Stomach (tissue), 19 donors: ENCODE measurements around the gene KANSL2. TPM values are rescaled to one million over a fixed set of nuclear protein-coding genes. Genes with fewer than 3 reads are reported as not detected.
"Not testable (repeated sequence)": the region's sequence is repeated elsewhere in the genome, so short reads cannot be mapped to it uniquely, and the experiment has no call there.

Experiments used
- DNase-seq, 2 donors: peaks; one replicate each; pipeline versions ENCODE4 v3.0.0 to v3.0.0-alpha.2; 2013 to 2019
- H3K27ac ChIP-seq, 5 donors: fragments of 200-600 bp in 4 of 5; sonication (generic) in 4 of 5; one replicate each; pipeline ENCODE4 v1.5.1; 2013 to 2019; ENCODE audit warnings: mild to moderate bottlenecking in 1 of 5, moderate library complexity in 1 of 5
- H3K27me3 ChIP-seq, 3 donors: fragments of 200-600 bp; sonication (generic); one replicate each; pipeline ENCODE4 v1.5.1; 2017 to 2019; ENCODE audit warnings: mixed run types in 1 of 3
- H3K36me3 ChIP-seq, 4 donors: fragments of 200-600 bp; sonication (generic); 1 replicate in 3 of 4; 2 replicates in 1 of 4; pipeline ENCODE4 v1.5.1; 2016 to 2019
- H3K4me1 ChIP-seq, 4 donors: fragments of 200-600 bp; sonication (generic); one replicate each; pipeline ENCODE4 v1.5.1; 2016 to 2019
- H3K4me3 ChIP-seq, 4 donors: fragments of 200-600 bp; sonication (generic) in 3 of 4; one replicate each; pipeline ENCODE4 v1.5.1; 2016 to 2019; ENCODE audit warnings: mild to moderate bottlenecking in 1 of 4
- H3K9me3 ChIP-seq, 4 donors: fragments of 200-600 bp; sonication (generic); one replicate each; pipeline ENCODE4 v1.5.1; 2016 to 2019
- EP300 ChIP-seq: sonication (generic); formaldehyde crosslinking; IDR thresholded peaks from one replicate; pipeline ENCODE4 v1.6.1; 2017; ENCODE audit warnings: antibody characterized with exemption
- POLR2A ChIP-seq, 4 donors: fragments of 450-650 bp; IDR thresholded peaks; one replicate each; pipeline ENCODE4 v1.6.1; 2016; ENCODE audit warnings: antibody characterized with exemption in 4 of 4, control low read depth in 2 of 4, mild to moderate bottlenecking in 1 of 4, moderate library complexity in 1 of 4
- POLR2AphosphoS5 ChIP-seq, 3 donors: sonication (generic); formaldehyde crosslinking; IDR thresholded peaks; one replicate each; pipeline ENCODE4 v1.6.1; 2016; ENCODE audit warnings: antibody characterized with exemption in 3 of 3
- WGBS, 5 donors: extraction: QIAGEN DNeasy Blood & Tissue Kit in 3 of 5; methylation state at CpG; one replicate each; pipeline versions ENCODE4 v1.1.5 to v1.1.7; 2013 to 2018; 5-methylcytosine and 5-hydroxymethylcytosine counted together
- intact Hi-C: fragments of 100-400 bp; cut with DNase I; formaldehyde crosslinking; loops from one replicate; pipeline ENCODE4 v1.15.1; 2023; ENCODE audit warnings: low total_unique reads
- long read RNA-seq, 10 donors: transcript quantifications; one replicate each; lab custom pipeline, GENCODE V29; 2026
- polyA plus RNA-seq, 3 donors: library from polyadenylated mRNA; stranded (reverse); fragments of 200-250 nt; gene quantifications; one replicate each; pipeline ENCODE4 v1.2.3, GENCODE V29; 2013
- total RNA-seq, 5 donors: library from RNA; depleted of rRNA; stranded (reverse); fragments of >200 nt; gene quantifications; one replicate each; pipeline versions ENCODE4 v1.1.0 to v1.2.3, GENCODE V29; 2014 to 2016
- TF ChIP-seq, protein P1 (sequence below), 7 experiments: fragments of 450-650 bp in 4 of 7; fragments of 200-600 bp in 3 of 7; sonication (generic) in 3 of 7; IDR thresholded peaks; one replicate each; pipeline ENCODE4 v1.5.1; 2016 to 2019; ENCODE audit warnings: antibody characterized with exemption in 7 of 7, control low read depth in 2 of 7, mild to moderate bottlenecking in 1 of 7
- donor health status: healthy with polysubstance abuse.
- donor health status: Bipolar disorder and iron deficiency.
- donor health status: healthy.

The KANSL2 gene, protein sequence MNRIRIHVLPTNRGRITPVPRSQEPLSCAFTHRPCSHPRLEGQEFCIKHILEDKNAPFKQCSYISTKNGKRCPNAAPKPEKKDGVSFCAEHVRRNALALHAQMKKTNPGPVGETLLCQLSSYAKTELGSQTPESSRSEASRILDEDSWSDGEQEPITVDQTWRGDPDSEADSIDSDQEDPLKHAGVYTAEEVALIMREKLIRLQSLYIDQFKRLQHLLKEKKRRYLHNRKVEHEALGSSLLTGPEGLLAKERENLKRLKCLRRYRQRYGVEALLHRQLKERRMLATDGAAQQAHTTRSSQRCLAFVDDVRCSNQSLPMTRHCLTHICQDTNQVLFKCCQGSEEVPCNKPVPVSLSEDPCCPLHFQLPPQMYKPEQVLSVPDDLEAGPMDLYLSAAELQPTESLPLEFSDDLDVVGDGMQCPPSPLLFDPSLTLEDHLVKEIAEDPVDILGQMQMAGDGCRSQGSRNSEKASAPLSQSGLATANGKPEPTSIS
- total RNA-seq (10 to 100 TPM; 23.2 to 66.0 (median 54.5) TPM), polyA plus RNA-seq (10 to 100 TPM; 16.2 to 25.4 (median 23.6) TPM)
- long read RNA-seq, donor 1, partial matches to known transcripts = 0 of 3 reads
- long read RNA-seq, donor 1, other reads (novel, unspliced or antisense) = 0 of 3 reads
- long read RNA-seq, donor 2, partial matches to known transcripts = 0 of 5 reads
- long read RNA-seq, donor 2, other reads (novel, unspliced or antisense) = 0 of 5 reads
- long read RNA-seq, donor 3, partial matches to known transcripts = 0 of 3 reads
- long read RNA-seq, donor 3, other reads (novel, unspliced or antisense) = 0 of 3 reads
- long read RNA-seq, donor 4 = 0 reads
- long read RNA-seq, donor 5, partial matches to known transcripts = 0 of 5 reads
- long read RNA-seq, donor 5, other reads (novel, unspliced or antisense) = 0 of 5 reads
- long read RNA-seq, donor 6, partial matches to known transcripts = 5 of 9 reads
- long read RNA-seq, donor 6, other reads (novel, unspliced or antisense) = 0 of 9 reads
- long read RNA-seq, donor 7, partial matches to known transcripts = 0 of 1 reads
- long read RNA-seq, donor 7, other reads (novel, unspliced or antisense) = 0 of 1 reads
- long read RNA-seq, donor 8, partial matches to known transcripts = 0 of 6 reads
- long read RNA-seq, donor 8, other reads (novel, unspliced or antisense) = 0 of 6 reads
- long read RNA-seq, donor 9, partial matches to known transcripts = 0 of 2 reads
- long read RNA-seq, donor 9, other reads (novel, unspliced or antisense) = 0 of 2 reads
- long read RNA-seq, donor 10, partial matches to known transcripts = 0 of 4 reads
- long read RNA-seq, donor 10, other reads (novel, unspliced or antisense) = 0 of 4 reads

DNA sequence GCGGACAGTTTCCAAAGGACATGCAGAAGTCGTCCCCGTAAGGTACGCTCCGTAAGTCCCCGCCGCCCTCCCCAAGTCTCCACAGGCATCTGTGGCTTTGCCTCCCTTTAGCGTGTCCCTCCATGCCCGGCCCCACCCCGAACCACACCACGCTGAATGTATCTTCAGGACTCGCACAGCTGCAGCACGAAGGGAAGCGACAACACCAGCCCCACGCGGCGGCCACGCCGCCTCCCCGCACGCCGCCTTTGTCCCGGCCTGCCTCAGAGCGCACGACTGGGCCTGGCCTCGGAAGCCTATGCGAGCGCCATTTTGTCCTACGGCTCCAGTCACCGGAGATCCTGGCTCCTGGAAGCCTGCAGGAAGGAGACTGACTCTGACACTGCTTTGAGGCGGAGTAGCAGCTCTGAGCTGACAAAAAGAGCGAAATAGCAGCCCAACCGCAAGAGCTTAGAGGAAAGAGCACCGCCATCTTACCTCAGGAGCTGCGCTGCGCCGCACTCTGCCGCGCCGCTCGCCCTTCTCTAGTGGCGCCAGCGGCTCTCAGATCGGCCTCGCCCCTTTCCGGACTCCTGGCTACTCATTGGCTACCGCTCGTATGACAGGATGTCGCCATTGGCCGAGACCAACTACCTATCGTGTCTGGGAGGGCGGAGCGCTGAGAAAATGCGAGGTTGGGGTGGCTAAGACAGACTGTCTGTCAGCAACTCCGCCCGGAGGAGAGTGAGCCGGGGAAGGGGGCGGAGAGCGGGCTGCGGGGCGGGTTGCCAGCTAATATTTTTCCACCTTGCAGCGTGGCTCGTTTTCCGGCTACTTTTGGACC lies at the start of gene KANSL2:
Gene KANSL2, minus strand, starts transcription at position 529 of the 823 bp plus-strand sequence. CDS start 606 bp downstream, outside the sequence.
- H3K36me3 ChIP-seq = peaks cover 5 to 36% (median 33%) of the 10 kb centered on the region in 4 donors
- TF ChIP-seq POLR2A (IDR thresholded peaks at IDR 0.05) = peak in 2 of 4 donors; percentile 97
- no peak for TF ChIP-seq EP300
- TF ChIP-seq, protein P1, sequence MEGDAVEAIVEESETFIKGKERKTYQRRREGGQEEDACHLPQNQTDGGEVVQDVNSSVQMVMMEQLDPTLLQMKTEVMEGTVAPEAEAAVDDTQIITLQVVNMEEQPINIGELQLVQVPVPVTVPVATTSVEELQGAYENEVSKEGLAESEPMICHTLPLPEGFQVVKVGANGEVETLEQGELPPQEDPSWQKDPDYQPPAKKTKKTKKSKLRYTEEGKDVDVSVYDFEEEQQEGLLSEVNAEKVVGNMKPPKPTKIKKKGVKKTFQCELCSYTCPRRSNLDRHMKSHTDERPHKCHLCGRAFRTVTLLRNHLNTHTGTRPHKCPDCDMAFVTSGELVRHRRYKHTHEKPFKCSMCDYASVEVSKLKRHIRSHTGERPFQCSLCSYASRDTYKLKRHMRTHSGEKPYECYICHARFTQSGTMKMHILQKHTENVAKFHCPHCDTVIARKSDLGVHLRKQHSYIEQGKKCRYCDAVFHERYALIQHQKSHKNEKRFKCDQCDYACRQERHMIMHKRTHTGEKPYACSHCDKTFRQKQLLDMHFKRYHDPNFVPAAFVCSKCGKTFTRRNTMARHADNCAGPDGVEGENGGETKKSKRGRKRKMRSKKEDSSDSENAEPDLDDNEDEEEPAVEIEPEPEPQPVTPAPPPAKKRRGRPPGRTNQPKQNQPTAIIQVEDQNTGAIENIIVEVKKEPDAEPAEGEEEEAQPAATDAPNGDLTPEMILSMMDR (IDR thresholded peaks at IDR 0.05) = no peak
- peak; percentile 97 to 100 (median 99) for TF ChIP-seq POLR2AphosphoS5 (IDR thresholded peaks at IDR 0.05)
- no peaks in the 10 kb centered on the region for H3K27me3 ChIP-seq
- H3K4me1 ChIP-seq = peaks cover 34 to 52% (median 45%) of the 10 kb centered on the region in 4 donors
- 0 to 2% (median 1%) methylated on average over 24 to 64 of the region's 64 CpGs for WGBS, 5 donors
- intact Hi-C loops = no loop called here
- peak; percentile 99 for DNase-seq
- no peaks in the 10 kb centered on the region for H3K9me3 ChIP-seq
- peak within 1 kb of the TSS; percentile 71 to 99 (median 93) for H3K4me3 ChIP-seq
- peak within 1 kb of the TSS; percentile 89 to 94 (median 94) for H3K27ac ChIP-seq

DNA sequence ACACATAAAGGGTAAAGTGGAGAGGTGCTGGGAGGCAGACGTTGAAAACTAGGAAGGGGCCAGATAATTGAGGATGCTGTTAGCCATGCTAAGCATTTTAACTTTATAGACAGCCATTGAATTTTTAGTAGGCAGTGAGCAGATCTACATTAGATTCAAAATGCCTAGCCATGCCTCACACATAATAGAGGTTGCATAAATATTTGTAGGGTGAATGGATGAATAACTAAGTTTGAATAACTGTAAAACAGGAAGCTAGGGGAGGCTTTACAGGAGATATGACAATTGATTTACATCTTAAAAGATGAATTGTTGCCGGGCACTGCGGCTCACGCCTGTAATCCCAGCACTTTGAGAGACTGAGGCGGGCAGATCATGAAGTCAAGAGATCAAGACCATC lies 46.8 kb upstream of the KANSL2 start:
- Histone ChIP-seq H3K36me3 (no peaks in the 10 kb centered on the region), H3K4me1 (no peaks in the 10 kb centered on the region), H3K9me3 (no peaks in the 10 kb centered on the region), H3K27ac (no peak overlapping the region), H3K4me3 (no peak overlapping the region), H3K27me3 (no peaks in the 10 kb centered on the region)
- intact Hi-C loops = no loop called here
- DNase-seq = no peak
- WGBS, 5 donors = 80 to 85% (median 83%) methylated on average over 5 of the region's 5 CpGs
- TF ChIP-seq, protein P1 (IDR thresholded peaks at IDR 0.05) = no peak
- no peak for TF ChIP-seq EP300
- TF ChIP-seq POLR2A (IDR thresholded peaks at IDR 0.05) = no peak
- no peak for TF ChIP-seq POLR2AphosphoS5 (IDR thresholded peaks at IDR 0.05)

DNA sequence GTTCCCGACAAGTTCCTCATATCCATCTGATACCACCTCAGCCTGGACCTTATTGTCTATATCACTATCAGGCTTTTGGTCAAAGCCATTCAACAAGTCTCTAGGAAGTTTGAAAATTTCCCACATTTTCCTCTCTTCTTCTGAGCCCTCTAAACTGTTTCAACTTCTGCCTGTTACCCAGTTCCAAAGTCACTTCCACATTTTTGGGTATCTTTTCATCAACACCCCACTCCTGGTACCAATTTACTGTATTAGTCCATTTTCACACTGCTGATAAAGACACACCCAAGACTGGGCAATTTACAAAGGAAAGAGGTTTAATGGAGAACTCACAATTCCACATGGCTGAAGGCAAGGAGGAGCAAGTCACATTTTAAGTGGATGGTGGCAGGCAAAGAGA lies 38.7 kb upstream of the KANSL2 start:
- DNase-seq, H3K4me3 ChIP-seq, H3K36me3 ChIP-seq, H3K27ac ChIP-seq, H3K27me3 ChIP-seq, intact Hi-C loops: not testable (repeated sequence)
- 87 to 100% (median 91%) methylated on average over 1 of the region's 1 CpG for WGBS, 5 donors
- Histone ChIP-seq H3K4me1 (peaks cover under 1 to 11% (median 5%) of the 10 kb centered on the region in 4 donors), H3K9me3 (peaks cover 0 to 14% (median 9%) of the 10 kb centered on the region in 4 donors)

DNA sequence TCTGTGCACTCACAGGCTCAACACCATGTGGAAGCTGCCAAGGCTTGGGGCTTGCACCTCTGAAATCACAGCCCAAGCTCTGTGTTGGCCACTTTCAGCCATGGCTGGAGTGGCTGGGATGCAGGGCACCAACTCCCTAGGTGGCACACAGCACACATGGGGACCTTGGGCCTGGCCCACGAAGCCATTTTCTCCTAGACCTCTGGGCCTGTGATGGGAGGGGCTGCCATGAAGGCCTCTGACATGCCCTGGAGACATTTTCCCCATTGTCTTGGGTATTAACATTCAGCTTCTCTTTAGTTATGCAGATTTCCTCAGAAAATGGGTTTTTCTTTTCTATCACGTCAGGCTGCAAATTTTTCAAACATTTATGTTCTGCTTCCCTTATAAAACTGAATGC lies 38.1 kb upstream of the KANSL2 start:
- H3K27me3 ChIP-seq, H3K27ac ChIP-seq, H3K4me3 ChIP-seq, H3K36me3 ChIP-seq, intact Hi-C loops, DNase-seq: not testable (repeated sequence)
- H3K9me3 ChIP-seq = peaks cover 0 to 14% (median 9%) of the 10 kb centered on the region in 4 donors
- 71 to 81% (median 79%) methylated on average over 2 of the region's 2 CpGs for WGBS, 5 donors
- H3K4me1 ChIP-seq = peaks cover 6 to 16% (median 11%) of the 10 kb centered on the region in 4 donors

DNA sequence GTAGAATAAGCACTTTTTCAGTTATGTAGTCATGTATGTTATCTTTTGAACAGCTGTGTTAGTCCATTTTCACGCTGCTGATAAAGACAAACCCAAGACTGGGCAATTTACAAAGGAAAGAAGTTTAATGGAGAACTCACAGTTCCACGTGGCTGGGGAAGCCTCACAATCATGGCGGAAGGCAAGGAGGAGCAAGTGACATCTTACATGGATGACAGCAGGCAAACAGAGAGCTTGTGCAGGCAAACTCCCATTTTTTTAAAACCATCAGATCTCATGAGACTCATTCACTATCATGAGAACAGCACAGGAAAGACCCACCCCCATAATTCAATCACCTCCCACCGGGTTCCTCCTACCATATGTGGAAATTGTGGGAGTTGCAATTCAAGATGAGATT lies 37.0 kb upstream of the KANSL2 start:
- H3K4me3 ChIP-seq, H3K36me3 ChIP-seq, intact Hi-C loops, DNase-seq, H3K27me3 ChIP-seq, H3K27ac ChIP-seq: not testable (repeated sequence)
- H3K9me3 ChIP-seq = peaks cover 0 to 14% (median 9%) of the 10 kb centered on the region in 4 donors
- peaks cover 18 to 28% (median 23%) of the 10 kb centered on the region in 4 donors for H3K4me1 ChIP-seq
- WGBS, 5 donors = 62 to 70% (median 65%) methylated on average over 4 of the region's 4 CpGs
